Measurements from ENCODE around the gene ALPK3. TPM values are rescaled to one million over a fixed set of nuclear protein-coding genes. Genes with fewer than 3 reads are reported as not detected.

ALPK3 gene
- total RNA-seq, 1 experiment from 2014 or later: 17.7 TPM

DNA sequence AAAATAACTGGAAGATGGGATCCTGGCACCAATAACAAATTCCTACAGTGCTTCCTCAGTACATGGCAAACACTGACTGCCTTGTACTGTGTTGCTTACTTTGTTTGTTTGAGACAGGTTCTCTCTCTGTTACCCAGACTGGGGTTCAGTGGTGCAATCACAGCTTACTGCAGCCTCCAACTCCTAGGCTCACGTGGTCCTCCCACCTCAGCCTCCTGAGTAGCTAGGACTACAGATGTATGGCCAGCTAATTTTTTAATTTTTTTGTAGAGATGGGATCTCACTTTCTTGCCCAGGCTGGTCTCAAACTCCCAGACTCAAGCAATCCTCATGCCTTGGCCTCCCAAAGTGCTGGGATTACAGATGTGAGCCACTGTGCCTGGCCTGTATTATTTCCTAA lies 3.7 kb upstream of the ALPK3 start:
- peaks cover 0 to 1% (median 0%) of the 10 kb centered on the region in 3 experiments; a peak in 1 of 7 replicates for H3K36me3 Mint-ChIP-seq (ENCODE audit: insufficient read depth in 1 of 3, low read depth in 3 of 3)
- Histone ChIP-seq H3K79me2 (ENCODE audit: insufficient read depth, low read length) (no peaks in the 10 kb centered on the region), H4K5ac (ENCODE audit: insufficient read length, low read depth, low read length) (no peak overlapping the region), H3K9ac (ENCODE audit: extremely low read depth, insufficient read length, low read length) (no peak overlapping the region), H2BK15ac (ENCODE audit: low read depth, low read length) (no peak overlapping the region), H3K27ac (ENCODE audit: insufficient read length, low read depth, low read length) (no peak overlapping the region), H3K56ac (ENCODE audit: insufficient read length, low read depth, low read length) (no peak overlapping the region), H3K23me2 (ENCODE audit: insufficient read length, low read depth, low read length, poor library complexity, severe bottlenecking) (peaks cover 8% of the 10 kb centered on the region), H2BK5ac (ENCODE audit: insufficient read length, low read length) (no peak overlapping the region), H3K23ac (ENCODE audit: insufficient read length, low read depth, low read length) (no peak overlapping the region), H3K14ac (ENCODE audit: insufficient read depth, low read length) (no peak overlapping the region), H2AK5ac (ENCODE audit: insufficient read length, low read length) (no peak overlapping the region), H2BK20ac (ENCODE audit: low read depth, low read length, poor library complexity, severe bottlenecking) (no peak overlapping the region), H4K20me1 (ENCODE audit: control insufficient read depth, insufficient read depth, insufficient read length) (no peaks in the 10 kb centered on the region), H2BK120ac (ENCODE audit: low read depth, low read length, poor library complexity, severe bottlenecking) (no peak overlapping the region), H3K9me3 (ENCODE audit: control insufficient read depth, low read depth, low read length) (no peaks in the 10 kb centered on the region), H3K4ac (ENCODE audit: low read depth, low read length) (no peak overlapping the region), H3K18ac (ENCODE audit: insufficient read length, low read depth, low read length) (no peak overlapping the region), H2BK12ac (ENCODE audit: insufficient read length, low read depth, low read length) (no peak overlapping the region), H3K4me2 (ENCODE audit: insufficient read depth, insufficient read length, low read length) (no peak overlapping the region), H4K91ac (ENCODE audit: insufficient read length, low read depth, low read length) (no peak overlapping the region), H3K27me3 (ENCODE audit: insufficient read depth, low read length) (no peaks in the 10 kb centered on the region), H2AFZ (ENCODE audit: low read length) (no peak overlapping the region), H3K79me1 (ENCODE audit: insufficient read depth, low read depth, low read length, poor library complexity, severe bottlenecking) (no peaks in the 10 kb centered on the region), H4K8ac (replicated peaks; ENCODE audit: insufficient read length, low read depth, low read length) (no peak overlapping the region), H3T11ph (ENCODE audit: low read length) (no peak overlapping the region), H3K4me1 (ENCODE audit: insufficient read depth, low read length) (no peaks in the 10 kb centered on the region)
- WGBS (ENCODE audit: extremely low coverage, insufficient read length, low lambda C conversion rate): no CpG with 5 or more reads among the region's 1 CpG
- TF ChIP-seq, protein P1, sequence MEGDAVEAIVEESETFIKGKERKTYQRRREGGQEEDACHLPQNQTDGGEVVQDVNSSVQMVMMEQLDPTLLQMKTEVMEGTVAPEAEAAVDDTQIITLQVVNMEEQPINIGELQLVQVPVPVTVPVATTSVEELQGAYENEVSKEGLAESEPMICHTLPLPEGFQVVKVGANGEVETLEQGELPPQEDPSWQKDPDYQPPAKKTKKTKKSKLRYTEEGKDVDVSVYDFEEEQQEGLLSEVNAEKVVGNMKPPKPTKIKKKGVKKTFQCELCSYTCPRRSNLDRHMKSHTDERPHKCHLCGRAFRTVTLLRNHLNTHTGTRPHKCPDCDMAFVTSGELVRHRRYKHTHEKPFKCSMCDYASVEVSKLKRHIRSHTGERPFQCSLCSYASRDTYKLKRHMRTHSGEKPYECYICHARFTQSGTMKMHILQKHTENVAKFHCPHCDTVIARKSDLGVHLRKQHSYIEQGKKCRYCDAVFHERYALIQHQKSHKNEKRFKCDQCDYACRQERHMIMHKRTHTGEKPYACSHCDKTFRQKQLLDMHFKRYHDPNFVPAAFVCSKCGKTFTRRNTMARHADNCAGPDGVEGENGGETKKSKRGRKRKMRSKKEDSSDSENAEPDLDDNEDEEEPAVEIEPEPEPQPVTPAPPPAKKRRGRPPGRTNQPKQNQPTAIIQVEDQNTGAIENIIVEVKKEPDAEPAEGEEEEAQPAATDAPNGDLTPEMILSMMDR (conservative IDR thresholded peaks at IDR 0.05): no peak
- no peak overlapping the region for H3K4me3 Mint-ChIP-seq
- no peak for DNase-seq
- peaks cover 7% of the 10 kb centered on the region for H3K27me3 Mint-ChIP-seq (ENCODE audit: low read depth)
- no peaks in the 10 kb centered on the region; a peak in 1 of 5 replicates for H3K9me3 Mint-ChIP-seq
- peaks cover 11 to 14% of the 10 kb centered on the region in 2 experiments for H3K4me1 Mint-ChIP-seq
- H3K27ac Mint-ChIP-seq: no peak overlapping the region; a peak in 1 of 7 replicates

Data from H9 (cell line).